GM23248 (cell line): ENCODE results near the gene PAQR8. TPM values are rescaled to one million over a fixed set of nuclear protein-coding genes. Genes with fewer than 3 reads are reported as not detected.
A peak's percentile ranks its signal among the peaks of the same experiment; 100 is the strongest.

Source experiments
- DNase-seq: peaks from one replicate; pipeline ENCODE4 v3.0.0-alpha.2; 2015
- H2AFZ ChIP-seq: fragments of 200-600 bp; sonication (generic); 2 replicates; pipeline ENCODE4 v1.6.1; 2016; ENCODE audit warnings: antibody characterized with exemption
- H3F3A ChIP-seq: fragments of 200-600 bp; sonication (generic); 2 replicates; pipeline ENCODE4 v1.6.1; 2016; ENCODE audit warnings: mild to moderate bottlenecking, antibody characterized with exemption, mixed run types; ENCODE audit not compliant: insufficient read depth
- H3K27ac ChIP-seq: fragments of 200-600 bp; sonication (generic); 2 replicates; pipeline ENCODE4 v1.5.1; 2016; ENCODE audit warnings: mild to moderate bottlenecking
- H3K27me3 ChIP-seq: fragments of 200-600 bp; sonication (generic); replicated peaks from 2 replicates; pipeline ENCODE4 v1.6.1; 2016; ENCODE audit warnings: mild to moderate bottlenecking; ENCODE audit not compliant: insufficient read depth
- H3K36me3 ChIP-seq: fragments of 200-600 bp; sonication (generic); 2 replicates; pipeline ENCODE4 v1.6.1; 2016; ENCODE audit warnings: low read depth, mild to moderate bottlenecking
- H3K4me1 ChIP-seq: fragments of 200-600 bp; sonication (generic); 2 replicates; pipeline ENCODE4 v1.6.1; 2016; ENCODE audit warnings: mild to moderate bottlenecking; ENCODE audit not compliant: insufficient read depth
- H3K4me2 ChIP-seq: fragments of 200-600 bp; sonication (generic); one replicate; pipeline ENCODE4 v1.6.1; 2016; ENCODE audit warnings: mild to moderate bottlenecking; ENCODE audit not compliant: unreplicated experiment
- H3K4me3 ChIP-seq: fragments of 200-600 bp; sonication (generic); 2 replicates; pipeline ENCODE4 v1.5.1; 2016; ENCODE audit warnings: mild to moderate bottlenecking
- H3K79me2 ChIP-seq: fragments of 200-600 bp; sonication (generic); 2 replicates; pipeline ENCODE4 v1.6.1; 2016; ENCODE audit warnings: mild to moderate bottlenecking; ENCODE audit not compliant: insufficient read depth
- H3K9ac ChIP-seq: fragments of 200-600 bp; sonication (generic); 2 replicates; pipeline ENCODE4 v1.6.1; 2016; ENCODE audit warnings: mild to moderate bottlenecking
- H3K9me2 ChIP-seq: fragments of 200-600 bp; sonication (generic); 2 replicates; pipeline ENCODE4 v1.6.1; 2016; ENCODE audit warnings: mixed run types, mild to moderate bottlenecking, moderate library complexity; ENCODE audit not compliant: insufficient read depth
- H3K9me3 ChIP-seq: fragments of 200-600 bp; sonication (generic); one replicate; pipeline ENCODE4 v1.6.1; 2017; ENCODE audit warnings: low read depth
- H4K20me1 ChIP-seq: fragments of 200-600 bp; sonication (generic); 2 replicates; pipeline ENCODE4 v1.6.0; 2016; ENCODE audit not compliant: insufficient read depth
- EZH2 ChIP-seq: fragments of 200-600 bp; sonication (generic); IDR thresholded peaks from 2 replicates; pipeline ENCODE4 v1.6.1; 2018; ENCODE audit warnings: antibody characterized with exemption, mild to moderate bottlenecking; ENCODE audit not compliant: insufficient read depth, poor library complexity, severe bottlenecking
- EZH2phosphoT487 ChIP-seq: fragments of 200-600 bp; sonication (generic); IDR thresholded peaks from 2 replicates; pipeline ENCODE4 v1.6.1; 2018; ENCODE audit warnings: antibody characterized with exemption, moderate library complexity, mild to moderate bottlenecking, low read depth; ENCODE audit not compliant: insufficient read depth
- WGBS, 2 experiments: methylation state at CpG; one replicate each; pipeline ENCODE4 v1.1.6; 2015 to 2017; ENCODE audit warnings: low lambda C conversion rate in 2 of 2, low coverage in 1 of 2; ENCODE audit errors: missing lambda C conversion rate in 2 of 2; 5-methylcytosine and 5-hydroxymethylcytosine counted together
- in situ Hi-C: fragments of 300-500 bp; cut with MboI; formaldehyde crosslinking; loops from 2 replicates; pipeline ENCODE4 v1.15.0; 2020
- polyA plus RNA-seq: library from polyadenylated mRNA; unstranded; fragments of >200 nt; fragmentation: Nextera tagmentation; extraction: Ambion mirVana; gene quantifications from 2 replicates; pipeline ENCODE4 v1.2.1, GENCODE V29; 2016
- total RNA-seq: library from RNA; depleted of rRNA; stranded (reverse); fragments of >200 nt; shearing (Covaris generic); gene quantifications from 2 replicates; pipeline ENCODE4 v1.2.3, GENCODE V29; 2014

Gene PAQR8
- total and polyA plus RNA-seq, 2 experiments from 2014 or later, result 2.5 to 3.4 TPM

- peak within 1 kb of the TSS; percentile 88 for H3K4me2 ChIP-seq
- H3K79me2 ChIP-seq, result peaks cover 28% of the 10 kb centered on the region
- in situ Hi-C loops, result loop anchor here (10.0 kb wide), 1 partner anchor 175 kb away; no protein-coding TSS in a partner anchor
- DNase-seq, result peak; percentile 100
- TF ChIP-seq EZH2phosphoT487, result no peak
- TF ChIP-seq EZH2, result no peak
- WGBS, 2 experiments, result 1% methylated on average over 47 to 55 of the region's 57 CpGs
- H3K9me2 ChIP-seq, result no peaks in the 10 kb centered on the region
- H3K9ac ChIP-seq, result peak within 1 kb of the TSS; percentile 94
- H2AFZ ChIP-seq, result peak within 1 kb of the TSS; percentile 81
- H3K4me1 ChIP-seq, result peaks cover 75% of the 10 kb centered on the region
- H3F3A ChIP-seq, result peaks cover 85% of the 10 kb centered on the region
- H3K4me3 ChIP-seq, result peak within 1 kb of the TSS; percentile 89
- H3K27me3 ChIP-seq, result no peaks in the 10 kb centered on the region
- peak within 1 kb of the TSS; percentile 95 for H3K27ac ChIP-seq
- no peaks in the 10 kb centered on the region for H3K9me3 ChIP-seq
- H3K36me3 ChIP-seq, result no peaks in the 10 kb centered on the region
- H4K20me1 ChIP-seq, result no peaks in the 10 kb centered on the region
These were observed 58.1 kb downstream of the PAQR8 start, which contains the start of gene EFHC1 for GRCh38 chr6:52419809-52420667. Gene EFHC1, plus strand, starts transcription at chr6:52420342. Its CDS starts 69 bp downstream, at chr6:52420411.

GRCh38 chr6:52420668-52421358 is 58.9 kb downstream of the PAQR8 start:
- H3K27ac ChIP-seq, result peak overlapping the region; percentile 95
- peaks cover 87% of the 10 kb centered on the region for H3F3A ChIP-seq
- peaks cover 77% of the 10 kb centered on the region for H3K4me1 ChIP-seq
- H3K79me2 ChIP-seq, result peaks cover 31% of the 10 kb centered on the region
- no peak for TF ChIP-seq EZH2phosphoT487
- TF ChIP-seq EZH2, result no peak
- peak overlapping the region; percentile 89 for H3K4me3 ChIP-seq
- DNase-seq, result peak; percentile 56
- peak overlapping the region; percentile 81 for H2AFZ ChIP-seq
- H3K9ac ChIP-seq, result peak overlapping the region; percentile 94
- H3K4me2 ChIP-seq, result peak overlapping the region; percentile 88
- H3K9me2 ChIP-seq, result no peaks in the 10 kb centered on the region
- in situ Hi-C loops, result no loop called here
- WGBS, 2 experiments, result 1 to 2% methylated on average over 19 to 21 of the region's 21 CpGs
- H3K9me3 ChIP-seq, result no peaks in the 10 kb centered on the region
- no peaks in the 10 kb centered on the region for H3K36me3 ChIP-seq
- no peaks in the 10 kb centered on the region for H4K20me1 ChIP-seq
- H3K27me3 ChIP-seq, result no peaks in the 10 kb centered on the region

GRCh38 chr6:52422156-52422555 is 60.2 kb downstream of the PAQR8 start:
- in situ Hi-C loops, result no loop called here
- Histone ChIP-seq H3K9me2 (no peaks in the 10 kb centered on the region), H3K27me3 (no peaks in the 10 kb centered on the region), H3K36me3 (no peaks in the 10 kb centered on the region), H3K4me1 (peaks cover 64% of the 10 kb centered on the region), H3K9me3 (no peaks in the 10 kb centered on the region), H3K4me2 (peak overlapping the region; percentile 88), H4K20me1 (no peaks in the 10 kb centered on the region), H3K79me2 (peaks cover 44% of the 10 kb centered on the region), H3K9ac (peak overlapping the region; percentile 94; the same call in 1 of the 2 replicates), H3K4me3 (no peak overlapping the region), H3K27ac (peak overlapping the region; percentile 95), H3F3A (peaks cover 75% of the 10 kb centered on the region), H2AFZ (no peak overlapping the region)
- DNase-seq, result no peak
- TF ChIP-seq EZH2 (no peak), EZH2phosphoT487 (no peak)
- WGBS, 2 experiments, result 98 to 100% methylated on average over 2 of the region's 2 CpGs

GRCh38 chr6:52423448-52423847 is 61.5 kb downstream of the PAQR8 start:
- Histone ChIP-seq H3K27ac (peak overlapping the region; percentile 75), H4K20me1 (no peaks in the 10 kb centered on the region), H2AFZ (no peak overlapping the region), H3K27me3 (no peaks in the 10 kb centered on the region), H3K9me3 (no peaks in the 10 kb centered on the region), H3K9ac (peak overlapping the region; percentile 16; the same call in 1 of the 2 replicates), H3K4me1 (peaks cover 52% of the 10 kb centered on the region), H3K4me2 (peak overlapping the region; percentile 72), H3K79me2 (peaks cover 44% of the 10 kb centered on the region), H3F3A (peaks cover 62% of the 10 kb centered on the region), H3K9me2 (no peaks in the 10 kb centered on the region), H3K4me3 (peak overlapping the region; percentile 23), H3K36me3 (no peaks in the 10 kb centered on the region)
- no peak for TF ChIP-seq EZH2
- no peak for TF ChIP-seq EZH2phosphoT487
- WGBS, 2 experiments, result 68 to 85% methylated on average over 3 of the region's 3 CpGs
- in situ Hi-C loops, result no loop called here
- DNase-seq, result peak; percentile 25
